GM23338 (cell line): ENCODE measurements around the gene POLR1A.

ENCODE experiments used
- CREB1 ChIP-seq: fragments of 250-450 bp; sonication (Bioruptor Pico); IDR thresholded peaks from 2 replicates; pipeline ENCODE4 v1.5.0; 2020; ENCODE audit warnings: low read depth, mild to moderate bottlenecking, moderate library complexity
- ETS1 ChIP-seq: IDR thresholded peaks from 2 replicates; pipeline ENCODE4 v1.6.1; 2016; ENCODE audit warnings: antibody characterized with exemption
- EZH2 ChIP-seq: fragments of 200-600 bp; sonication (generic); IDR thresholded peaks from one replicate; pipeline ENCODE4 v1.8.0; 2017; ENCODE audit warnings: antibody characterized with exemption, mild to moderate bottlenecking, low read depth; ENCODE audit not compliant: unreplicated experiment
- EZH2phosphoT487 ChIP-seq: fragments of 200-600 bp; sonication (generic); IDR thresholded peaks from one replicate; pipeline ENCODE4 v1.8.1; 2018; ENCODE audit warnings: antibody characterized with exemption; ENCODE audit not compliant: unreplicated experiment
- JUNB ChIP-seq: IDR thresholded peaks from one replicate; pipeline ENCODE4 v1.6.1; 2016; ENCODE audit warnings: antibody characterized with exemption; ENCODE audit not compliant: unreplicated experiment
- NANOG ChIP-seq: IDR thresholded peaks from 2 replicates; pipeline ENCODE4 v1.6.1; 2016; ENCODE audit warnings: antibody characterized with exemption, borderline replicate concordance
- POLR2AphosphoS5 ChIP-seq: IDR thresholded peaks from 2 replicates; pipeline ENCODE4 v1.6.1; 2016; ENCODE audit warnings: antibody characterized with exemption, low read depth
- REST ChIP-seq: IDR thresholded peaks from one replicate; pipeline ENCODE4 v1.6.1; 2018; ENCODE audit warnings: antibody characterized with exemption; ENCODE audit not compliant: unreplicated experiment
- STAT1 ChIP-seq: IDR thresholded peaks from one replicate; pipeline ENCODE4 v1.6.1; 2016; ENCODE audit warnings: antibody characterized with exemption; ENCODE audit not compliant: unreplicated experiment
- ZNF114 ChIP-seq: fragments of 250-450 bp; sonication (Bioruptor Pico); IDR thresholded peaks from 2 replicates; pipeline ENCODE4 v1.5.0; 2020; ENCODE audit warnings: mild to moderate bottlenecking, moderate library complexity
- TF ChIP-seq, protein P1 (sequence below), 2 experiments: fragments of 200-600 bp in 1 of 2; sonication (generic) in 1 of 2; conservative IDR thresholded peaks; 2 replicates each; pipeline versions ENCODE4 v1.5.1 to v1.6.1; 2016 to 2017; ENCODE audit warnings: antibody characterized with exemption in 2 of 2, low read depth in 2 of 2, mild to moderate bottlenecking in 2 of 2, moderate library complexity in 1 of 2

GRCh38 chr2:86012007-86012712 is 93.5 kb downstream of the POLR1A start:
- TF ChIP-seq, protein P1, sequence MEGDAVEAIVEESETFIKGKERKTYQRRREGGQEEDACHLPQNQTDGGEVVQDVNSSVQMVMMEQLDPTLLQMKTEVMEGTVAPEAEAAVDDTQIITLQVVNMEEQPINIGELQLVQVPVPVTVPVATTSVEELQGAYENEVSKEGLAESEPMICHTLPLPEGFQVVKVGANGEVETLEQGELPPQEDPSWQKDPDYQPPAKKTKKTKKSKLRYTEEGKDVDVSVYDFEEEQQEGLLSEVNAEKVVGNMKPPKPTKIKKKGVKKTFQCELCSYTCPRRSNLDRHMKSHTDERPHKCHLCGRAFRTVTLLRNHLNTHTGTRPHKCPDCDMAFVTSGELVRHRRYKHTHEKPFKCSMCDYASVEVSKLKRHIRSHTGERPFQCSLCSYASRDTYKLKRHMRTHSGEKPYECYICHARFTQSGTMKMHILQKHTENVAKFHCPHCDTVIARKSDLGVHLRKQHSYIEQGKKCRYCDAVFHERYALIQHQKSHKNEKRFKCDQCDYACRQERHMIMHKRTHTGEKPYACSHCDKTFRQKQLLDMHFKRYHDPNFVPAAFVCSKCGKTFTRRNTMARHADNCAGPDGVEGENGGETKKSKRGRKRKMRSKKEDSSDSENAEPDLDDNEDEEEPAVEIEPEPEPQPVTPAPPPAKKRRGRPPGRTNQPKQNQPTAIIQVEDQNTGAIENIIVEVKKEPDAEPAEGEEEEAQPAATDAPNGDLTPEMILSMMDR (conservative IDR thresholded peaks at IDR 0.05; ENCODE audit: low read depth in 2 of 2), result no peak
- TF ChIP-seq EZH2 (no peak), JUNB (no peak), REST (no peak), STAT1 (no peak), POLR2AphosphoS5 (no peak), EZH2phosphoT487 (no peak), ETS1 (no peak), NANOG (no peak), ZNF114 (no peak), CREB1 (CRISPR knock-in tag) (no peak)
